HFFc6 (cell line): ENCODE data around the gene MYO3B. TPM values are rescaled to one million over a fixed set of nuclear protein-coding genes. Genes with fewer than 3 reads are reported as not detected.

ENCODE experiments used
- DNase-seq: peaks from one replicate; pipeline ENCODE4 v3.0.0-alpha.2; 2018
- H3K27ac Mint-ChIP-seq: 2 replicates; pipeline ENCODE4 v1.8.0; 2020; ENCODE audit warnings: mild to moderate bottlenecking, mixed read lengths
- H3K27me3 Mint-ChIP-seq: 2 replicates; pipeline ENCODE4 v1.8.0; 2021; ENCODE audit warnings: mild to moderate bottlenecking, moderate library complexity, mixed read lengths; ENCODE audit not compliant: insufficient read depth
- H3K36me3 Mint-ChIP-seq: 2 replicates; pipeline ENCODE4 v1.8.0; 2021; ENCODE audit warnings: low read depth, mixed read lengths
- H3K4me1 Mint-ChIP-seq: 2 replicates; pipeline ENCODE4 v1.8.0; 2020; ENCODE audit warnings: low read depth, mixed read lengths
- H3K4me3 Mint-ChIP-seq: 2 replicates; pipeline ENCODE4 v1.8.0; 2020; ENCODE audit warnings: mild to moderate bottlenecking, moderate library complexity, mixed read lengths
- H3K9me3 Mint-ChIP-seq: 2 replicates; pipeline ENCODE4 v1.8.0; 2020; ENCODE audit warnings: mild to moderate bottlenecking, mixed read lengths
- total RNA-seq, 6 experiments: library from RNA; stranded (reverse); fragmentation: NEBNext Ultra II Directional; extraction: Animal tissue kit (Norgen Biotek cat#: 25700); gene quantifications; 2 replicates in 1 of 6; 3 replicates in 5 of 6; pipeline ENCODE4 v1.2.3, GENCODE V29; 2021
- TF ChIP-seq, protein P1 (sequence below): fragments of 200-600 bp; sonication (generic); IDR thresholded peaks from 2 replicates; pipeline ENCODE4 v1.5.0; 2021; ENCODE audit warnings: antibody characterized with exemption, mild to moderate bottlenecking

MYO3B gene
- total RNA-seq, 6 experiments from 2014 or later = not detected

DNA sequence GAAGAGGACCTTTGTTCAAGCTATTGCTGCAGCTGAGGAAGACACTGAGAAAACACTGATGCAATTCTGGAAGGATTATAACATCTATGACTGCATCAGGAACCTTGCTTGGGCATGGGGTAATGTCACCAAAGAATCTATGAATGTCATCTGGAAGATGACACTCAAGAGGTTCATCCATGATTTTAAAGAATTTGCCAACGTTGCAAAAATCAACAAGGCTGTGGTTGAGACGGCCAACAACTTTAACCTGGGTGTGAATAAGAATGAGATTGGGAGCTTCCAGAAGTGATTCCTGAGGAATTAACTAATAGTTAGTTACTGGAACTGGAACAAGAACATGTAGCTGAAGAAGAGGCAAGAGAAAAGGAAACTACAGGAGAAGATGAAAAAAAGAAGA is 410.8 kb downstream of the MYO3B start:
- Mint-ChIP-seq H3K9me3 (peaks cover 34% of the 10 kb centered on the region), H3K4me1 (no peaks in the 10 kb centered on the region), H3K4me3 (no peak overlapping the region), H3K27me3 (no peaks in the 10 kb centered on the region), H3K36me3 (no peaks in the 10 kb centered on the region), H3K27ac (no peak overlapping the region)
- DNase-seq = no peak
- TF ChIP-seq, protein P1, sequence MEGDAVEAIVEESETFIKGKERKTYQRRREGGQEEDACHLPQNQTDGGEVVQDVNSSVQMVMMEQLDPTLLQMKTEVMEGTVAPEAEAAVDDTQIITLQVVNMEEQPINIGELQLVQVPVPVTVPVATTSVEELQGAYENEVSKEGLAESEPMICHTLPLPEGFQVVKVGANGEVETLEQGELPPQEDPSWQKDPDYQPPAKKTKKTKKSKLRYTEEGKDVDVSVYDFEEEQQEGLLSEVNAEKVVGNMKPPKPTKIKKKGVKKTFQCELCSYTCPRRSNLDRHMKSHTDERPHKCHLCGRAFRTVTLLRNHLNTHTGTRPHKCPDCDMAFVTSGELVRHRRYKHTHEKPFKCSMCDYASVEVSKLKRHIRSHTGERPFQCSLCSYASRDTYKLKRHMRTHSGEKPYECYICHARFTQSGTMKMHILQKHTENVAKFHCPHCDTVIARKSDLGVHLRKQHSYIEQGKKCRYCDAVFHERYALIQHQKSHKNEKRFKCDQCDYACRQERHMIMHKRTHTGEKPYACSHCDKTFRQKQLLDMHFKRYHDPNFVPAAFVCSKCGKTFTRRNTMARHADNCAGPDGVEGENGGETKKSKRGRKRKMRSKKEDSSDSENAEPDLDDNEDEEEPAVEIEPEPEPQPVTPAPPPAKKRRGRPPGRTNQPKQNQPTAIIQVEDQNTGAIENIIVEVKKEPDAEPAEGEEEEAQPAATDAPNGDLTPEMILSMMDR = no peak

DNA sequence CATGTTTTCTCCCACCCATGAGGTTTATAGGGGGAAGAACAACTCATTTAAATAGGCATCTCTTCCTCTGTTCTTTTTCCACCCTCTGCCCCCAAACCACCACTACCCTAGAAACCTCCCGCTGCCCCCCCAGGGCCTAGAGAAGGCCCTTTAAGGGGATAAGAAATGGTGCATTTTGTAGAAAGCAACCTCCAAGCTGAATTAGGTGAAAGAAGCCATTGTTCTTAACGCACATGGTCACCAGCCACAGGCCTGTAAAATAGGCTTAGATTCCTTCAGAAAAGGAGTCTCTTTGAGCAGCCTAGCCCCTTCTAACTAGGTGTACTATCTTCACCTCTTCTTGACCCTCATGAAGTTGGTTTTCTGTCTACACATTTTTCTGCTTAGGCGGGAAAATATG is 418.6 kb downstream of the MYO3B start:
- peaks cover 10% of the 10 kb centered on the region; the same call in 1 of the 2 replicates for H3K36me3 Mint-ChIP-seq
- no peak for DNase-seq
- H3K9me3 Mint-ChIP-seq = peaks cover 40% of the 10 kb centered on the region
- H3K4me1 Mint-ChIP-seq = no peaks in the 10 kb centered on the region
- no peak overlapping the region for H3K4me3 Mint-ChIP-seq
- no peak overlapping the region for H3K27ac Mint-ChIP-seq
- no peaks in the 10 kb centered on the region; the same call in 1 of the 2 replicates for H3K27me3 Mint-ChIP-seq
- TF ChIP-seq, protein P1 = no peak

DNA sequence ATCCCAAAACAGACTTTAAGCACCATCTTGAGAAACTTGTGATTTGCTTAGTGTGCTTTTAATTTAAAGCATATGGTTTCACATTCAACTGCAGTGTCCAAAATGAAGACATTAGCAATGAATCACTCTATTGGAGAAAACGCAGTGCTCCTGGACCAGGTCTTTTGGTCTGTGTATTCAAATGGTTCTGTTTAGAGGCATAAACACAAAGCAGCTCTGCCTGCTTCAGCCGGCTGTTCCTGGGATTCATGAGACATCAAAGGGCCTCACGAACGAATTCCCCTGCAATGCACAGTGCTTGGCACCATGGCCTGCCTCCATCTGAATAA is 420.1 kb downstream of the MYO3B start:
- H3K27ac Mint-ChIP-seq = no peak overlapping the region
- H3K36me3 Mint-ChIP-seq = peaks cover 10% of the 10 kb centered on the region; the same call in 1 of the 2 replicates
- H3K4me3 Mint-ChIP-seq = no peak overlapping the region
- DNase-seq = no peak
- peaks cover 40% of the 10 kb centered on the region for H3K9me3 Mint-ChIP-seq
- TF ChIP-seq, protein P1 = no peak
- H3K27me3 Mint-ChIP-seq = no peaks in the 10 kb centered on the region; the same call in 1 of the 2 replicates
- H3K4me1 Mint-ChIP-seq = no peaks in the 10 kb centered on the region

DNA sequence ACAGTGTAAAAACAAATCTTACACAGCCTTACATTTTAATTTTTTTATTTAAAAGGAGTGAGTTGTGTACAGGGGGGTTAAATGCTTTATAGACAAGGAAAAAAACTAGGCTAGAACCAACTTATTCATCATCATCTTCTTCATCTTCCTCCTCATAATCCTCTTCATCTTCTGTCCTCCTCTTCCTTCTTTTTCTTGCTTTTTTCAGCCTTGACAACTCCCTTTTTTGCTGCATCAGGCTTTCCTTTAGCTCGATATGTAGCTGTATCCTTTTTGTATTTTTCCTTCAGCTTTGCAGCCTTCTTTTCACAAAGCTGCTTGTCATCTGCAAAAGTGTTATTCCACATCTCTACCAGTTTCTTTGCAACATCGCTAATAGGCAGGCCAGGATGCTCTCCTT is 423.5 kb downstream of the MYO3B start:
- Mint-ChIP-seq H3K27me3 (no peaks in the 10 kb centered on the region; the same call in 1 of the 2 replicates), H3K4me3 (no peak overlapping the region), H3K9me3 (peaks cover 32% of the 10 kb centered on the region), H3K36me3 (peaks cover 6% of the 10 kb centered on the region), H3K27ac (no peak overlapping the region), H3K4me1 (no peaks in the 10 kb centered on the region)
- TF ChIP-seq, protein P1 = no peak
- DNase-seq = no peak

DNA sequence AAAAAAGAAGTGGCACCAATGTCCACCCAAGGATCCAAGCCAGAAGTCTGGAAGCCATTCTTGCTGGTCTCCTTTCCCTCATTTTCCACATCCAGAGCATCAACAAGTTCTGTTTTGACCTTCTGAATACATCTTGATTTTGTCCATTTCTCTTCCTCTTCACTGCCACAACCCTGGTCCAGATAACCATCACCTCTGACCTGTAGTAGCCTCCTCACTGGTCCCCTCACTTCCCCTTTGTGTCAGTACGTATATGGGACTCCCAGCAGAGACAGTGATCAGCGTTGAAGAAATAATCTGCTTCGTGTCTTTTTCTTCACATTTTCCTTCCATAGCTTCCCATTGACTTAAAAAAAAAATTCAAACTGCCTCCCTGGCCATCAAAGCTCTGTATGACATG is 427.9 kb downstream of the MYO3B start:
- TF ChIP-seq, protein P1 = no peak
- no peaks in the 10 kb centered on the region; the same call in 1 of the 2 replicates for H3K27me3 Mint-ChIP-seq

DNA sequence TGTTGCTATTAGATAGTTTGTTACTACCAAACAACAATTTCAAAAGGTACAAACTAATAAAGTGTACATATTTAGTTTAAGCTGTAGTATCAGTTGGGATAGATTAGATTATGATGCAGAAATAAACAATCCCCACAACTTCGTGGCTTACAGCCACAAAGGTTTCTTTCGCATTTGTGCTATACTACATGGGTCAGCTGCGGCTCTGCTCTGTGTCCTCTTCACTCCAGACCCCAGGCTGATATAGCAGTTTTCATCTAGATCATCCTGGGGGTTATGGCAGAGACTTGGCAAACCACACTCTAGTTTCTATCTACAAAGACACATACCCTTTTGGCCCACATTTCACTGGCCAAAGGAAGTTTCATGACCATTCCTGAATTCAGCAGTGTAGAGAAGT is 429.2 kb downstream of the MYO3B start:
- no peak for DNase-seq
- H3K9me3 Mint-ChIP-seq = peaks cover 28% of the 10 kb centered on the region
- no peak overlapping the region for H3K27ac Mint-ChIP-seq
- no peak overlapping the region for H3K4me3 Mint-ChIP-seq
- no peaks in the 10 kb centered on the region for H3K4me1 Mint-ChIP-seq
- TF ChIP-seq, protein P1 = no peak
- peaks cover 6% of the 10 kb centered on the region for H3K36me3 Mint-ChIP-seq
- no peaks in the 10 kb centered on the region for H3K27me3 Mint-ChIP-seq

More for the DNA sequence above, 427.9 kb downstream of the MYO3B start:
- no peak overlapping the region for H3K4me3 Mint-ChIP-seq
- DNase-seq = no peak
- peaks cover 6% of the 10 kb centered on the region for H3K36me3 Mint-ChIP-seq
- no peaks in the 10 kb centered on the region for H3K4me1 Mint-ChIP-seq
- peaks cover 27% of the 10 kb centered on the region for H3K9me3 Mint-ChIP-seq
- H3K27ac Mint-ChIP-seq = no peak overlapping the region
